Astrocyte (in vitro differentiated cells and primary cell): ENCODE results near the gene SYVN1.

Experiments used
- CTCF ChIP-seq: IDR thresholded peaks from 2 replicates; pipeline ENCODE4 v1.5.1; 2011; ENCODE audit warnings: low read depth, mild to moderate bottlenecking, inconsistent platforms, low read length, moderate library complexity; ENCODE audit not compliant: insufficient read depth
- EZH2 ChIP-seq: IDR thresholded peaks from 2 replicates; pipeline ENCODE4 v1.6.1; 2012; ENCODE audit warnings: mild to moderate bottlenecking, low read length, inconsistent platforms; ENCODE audit not compliant: insufficient read depth

- TF ChIP-seq CTCF (no peak), EZH2 (no peak)
Observed at GRCh38 chr11:65116370-65117205, 17.7 kb downstream of the SYVN1 start.
